DND-41 (cell line): ENCODE data around the gene ILK.

ENCODE experiments used
- EZH2 ChIP-seq: IDR thresholded peaks from 3 replicates; pipeline ENCODE4 v1.6.1; 2012; ENCODE audit warnings: borderline replicate concordance, low read depth, mild to moderate bottlenecking, moderate library complexity, low read length, inconsistent platforms; ENCODE audit not compliant: severe bottlenecking
- TF ChIP-seq, protein P1 (sequence below): IDR thresholded peaks from 2 replicates; pipeline ENCODE4 v1.5.1; 2012; ENCODE audit warnings: borderline replicate concordance, low read length, moderate library complexity, mild to moderate bottlenecking; ENCODE audit not compliant: poor library complexity, severe bottlenecking; ENCODE audit errors: extremely low read depth

DNA sequence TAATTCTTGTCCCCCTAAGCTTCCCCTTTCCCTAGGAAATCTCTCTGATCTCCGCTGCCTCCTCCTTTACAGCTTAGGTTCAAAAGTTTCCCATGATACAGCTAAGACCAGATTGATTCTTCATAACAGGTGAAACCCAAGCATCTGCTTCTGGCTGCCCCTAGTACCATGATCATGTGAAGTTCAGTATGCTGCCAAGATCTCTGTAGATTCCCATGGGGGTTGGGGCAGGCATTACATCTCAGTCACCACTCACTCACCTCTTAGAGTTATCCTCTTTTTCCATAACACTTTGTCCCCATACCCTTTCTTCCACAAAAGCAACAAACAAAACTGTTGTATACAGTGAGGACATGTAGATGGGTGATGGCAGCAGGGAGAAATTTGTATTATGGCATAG is 44.2 kb upstream of the ILK start:
- TF ChIP-seq, protein P1, sequence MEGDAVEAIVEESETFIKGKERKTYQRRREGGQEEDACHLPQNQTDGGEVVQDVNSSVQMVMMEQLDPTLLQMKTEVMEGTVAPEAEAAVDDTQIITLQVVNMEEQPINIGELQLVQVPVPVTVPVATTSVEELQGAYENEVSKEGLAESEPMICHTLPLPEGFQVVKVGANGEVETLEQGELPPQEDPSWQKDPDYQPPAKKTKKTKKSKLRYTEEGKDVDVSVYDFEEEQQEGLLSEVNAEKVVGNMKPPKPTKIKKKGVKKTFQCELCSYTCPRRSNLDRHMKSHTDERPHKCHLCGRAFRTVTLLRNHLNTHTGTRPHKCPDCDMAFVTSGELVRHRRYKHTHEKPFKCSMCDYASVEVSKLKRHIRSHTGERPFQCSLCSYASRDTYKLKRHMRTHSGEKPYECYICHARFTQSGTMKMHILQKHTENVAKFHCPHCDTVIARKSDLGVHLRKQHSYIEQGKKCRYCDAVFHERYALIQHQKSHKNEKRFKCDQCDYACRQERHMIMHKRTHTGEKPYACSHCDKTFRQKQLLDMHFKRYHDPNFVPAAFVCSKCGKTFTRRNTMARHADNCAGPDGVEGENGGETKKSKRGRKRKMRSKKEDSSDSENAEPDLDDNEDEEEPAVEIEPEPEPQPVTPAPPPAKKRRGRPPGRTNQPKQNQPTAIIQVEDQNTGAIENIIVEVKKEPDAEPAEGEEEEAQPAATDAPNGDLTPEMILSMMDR, result no peak
- no peak for TF ChIP-seq EZH2
